AG04450 (cell line): ENCODE data around the gene JAK1. TPM values are rescaled to one million over a fixed set of nuclear protein-coding genes. Genes with fewer than 3 reads are reported as not detected.

Experiments
- CTCF ChIA-PET: fragments of 300-600, 350-600 bp; formaldehyde crosslinking; extraction: SDS; loops from one replicate; lab custom pipeline; 2022; ENCODE audit warnings: antibody characterized with exemption, inconsistent platforms; lab: Charles Lee
- POLR2A ChIA-PET: fragments of 350-600 bp; formaldehyde crosslinking; extraction: SDS; loops from one replicate; lab custom pipeline; 2021; ENCODE audit warnings: antibody characterized with exemption, inconsistent platforms; lab: Yijun Ruan, JAX
- DNase-seq: peaks from one replicate; pipeline ENCODE4 v3.0.0-alpha.2; 2011; ENCODE audit warnings: low read depth, low spot score
- H3K27ac ChIP-seq: one replicate; pipeline ENCODE4 v1.5.1; 2012; ENCODE audit warnings: low read depth, low read length, control low read depth
- H3K27me3 ChIP-seq: one replicate; pipeline ENCODE4 v1.6.0; 2012; ENCODE audit warnings: low read length; ENCODE audit not compliant: control insufficient read depth, insufficient read depth
- H3K4me3 ChIP-seq: 2 replicates; pipeline ENCODE4 v1.5.1; 2011; ENCODE audit warnings: mild to moderate bottlenecking, low read depth, low read length, control low read depth
- H3K9me3 ChIP-seq: 2 replicates; pipeline ENCODE4 v1.5.1; 2012; ENCODE audit warnings: low read length; ENCODE audit not compliant: control insufficient read depth, insufficient read depth
- polyA plus RNA-seq: library from polyadenylated mRNA; depleted of rRNA; stranded (reverse); fragments of >200 nt; gene quantifications from 2 replicates; pipeline ENCODE4 v1.2.3, GENCODE V29; 2011
- TF ChIP-seq, protein P1 (sequence below): IDR thresholded peaks from 2 replicates; pipeline ENCODE4 v1.5.1; 2011; ENCODE audit warnings: low read depth, low read length, control low read depth, inconsistent platforms

The JAK1 gene
- polyA plus RNA-seq, 1 experiment: 141 TPM

DNA sequence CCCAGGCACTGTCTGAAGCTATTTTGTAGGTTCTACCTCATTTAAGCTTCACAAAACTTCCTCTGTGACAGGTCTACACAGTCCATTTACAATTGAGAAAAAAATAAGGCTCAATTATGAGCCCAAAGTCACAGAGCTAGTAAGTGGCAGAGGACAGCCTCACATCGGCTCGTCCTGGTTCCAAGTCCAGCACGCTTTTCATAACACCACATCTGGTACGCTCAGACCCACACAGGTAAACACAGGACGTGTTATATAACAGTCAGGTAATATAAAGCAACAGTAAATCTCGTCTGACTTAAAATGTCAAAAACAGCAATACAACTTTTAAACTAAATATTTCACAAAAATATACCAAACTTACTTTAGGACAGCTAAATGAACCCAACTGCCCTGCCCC is 13.1 kb downstream of the JAK1 start:
- Histone ChIP-seq H3K27ac (no peak overlapping the region), H3K9me3 (no peaks in the 10 kb centered on the region), H3K4me3 (no peak overlapping the region), H3K27me3 (no peaks in the 10 kb centered on the region)
- CTCF ChIA-PET: no interaction called here
- POLR2A ChIA-PET: no interaction called here
- DNase-seq: no peak
- TF ChIP-seq, protein P1, sequence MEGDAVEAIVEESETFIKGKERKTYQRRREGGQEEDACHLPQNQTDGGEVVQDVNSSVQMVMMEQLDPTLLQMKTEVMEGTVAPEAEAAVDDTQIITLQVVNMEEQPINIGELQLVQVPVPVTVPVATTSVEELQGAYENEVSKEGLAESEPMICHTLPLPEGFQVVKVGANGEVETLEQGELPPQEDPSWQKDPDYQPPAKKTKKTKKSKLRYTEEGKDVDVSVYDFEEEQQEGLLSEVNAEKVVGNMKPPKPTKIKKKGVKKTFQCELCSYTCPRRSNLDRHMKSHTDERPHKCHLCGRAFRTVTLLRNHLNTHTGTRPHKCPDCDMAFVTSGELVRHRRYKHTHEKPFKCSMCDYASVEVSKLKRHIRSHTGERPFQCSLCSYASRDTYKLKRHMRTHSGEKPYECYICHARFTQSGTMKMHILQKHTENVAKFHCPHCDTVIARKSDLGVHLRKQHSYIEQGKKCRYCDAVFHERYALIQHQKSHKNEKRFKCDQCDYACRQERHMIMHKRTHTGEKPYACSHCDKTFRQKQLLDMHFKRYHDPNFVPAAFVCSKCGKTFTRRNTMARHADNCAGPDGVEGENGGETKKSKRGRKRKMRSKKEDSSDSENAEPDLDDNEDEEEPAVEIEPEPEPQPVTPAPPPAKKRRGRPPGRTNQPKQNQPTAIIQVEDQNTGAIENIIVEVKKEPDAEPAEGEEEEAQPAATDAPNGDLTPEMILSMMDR: no peak

DNA sequence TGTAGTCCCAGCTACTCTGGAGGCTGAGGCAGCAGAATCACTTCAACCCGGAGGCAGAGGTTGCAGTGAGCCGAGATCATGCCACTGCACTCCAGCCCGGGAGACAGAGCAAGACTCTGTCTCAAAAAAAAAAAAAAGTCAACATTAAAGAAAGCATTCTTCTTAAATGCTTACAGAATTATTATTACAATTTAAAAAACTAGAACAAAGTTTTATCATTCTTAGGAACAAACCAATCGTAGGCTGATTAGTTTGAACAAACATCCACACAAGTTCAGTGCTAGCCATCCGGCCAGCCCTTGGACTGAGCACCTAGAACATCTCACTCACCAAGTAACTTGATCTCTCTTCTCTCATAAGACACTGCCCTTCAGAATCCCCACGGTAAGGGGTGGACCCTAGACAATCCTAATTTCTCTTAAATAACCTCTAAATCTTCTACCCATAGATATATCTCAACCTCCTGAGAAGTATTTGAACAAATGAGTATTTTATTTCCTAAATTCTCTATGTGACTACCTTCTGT is 16.0 kb downstream of the JAK1 start:
- no peak for DNase-seq
- Histone ChIP-seq H3K27me3 (no peaks in the 10 kb centered on the region), H3K9me3 (no peaks in the 10 kb centered on the region), H3K27ac (no peak overlapping the region), H3K4me3 (no peak overlapping the region)
- TF ChIP-seq, protein P1: no peak
- ChIA-PET POLR2A (no interaction called here), CTCF (no interaction called here)

DNA sequence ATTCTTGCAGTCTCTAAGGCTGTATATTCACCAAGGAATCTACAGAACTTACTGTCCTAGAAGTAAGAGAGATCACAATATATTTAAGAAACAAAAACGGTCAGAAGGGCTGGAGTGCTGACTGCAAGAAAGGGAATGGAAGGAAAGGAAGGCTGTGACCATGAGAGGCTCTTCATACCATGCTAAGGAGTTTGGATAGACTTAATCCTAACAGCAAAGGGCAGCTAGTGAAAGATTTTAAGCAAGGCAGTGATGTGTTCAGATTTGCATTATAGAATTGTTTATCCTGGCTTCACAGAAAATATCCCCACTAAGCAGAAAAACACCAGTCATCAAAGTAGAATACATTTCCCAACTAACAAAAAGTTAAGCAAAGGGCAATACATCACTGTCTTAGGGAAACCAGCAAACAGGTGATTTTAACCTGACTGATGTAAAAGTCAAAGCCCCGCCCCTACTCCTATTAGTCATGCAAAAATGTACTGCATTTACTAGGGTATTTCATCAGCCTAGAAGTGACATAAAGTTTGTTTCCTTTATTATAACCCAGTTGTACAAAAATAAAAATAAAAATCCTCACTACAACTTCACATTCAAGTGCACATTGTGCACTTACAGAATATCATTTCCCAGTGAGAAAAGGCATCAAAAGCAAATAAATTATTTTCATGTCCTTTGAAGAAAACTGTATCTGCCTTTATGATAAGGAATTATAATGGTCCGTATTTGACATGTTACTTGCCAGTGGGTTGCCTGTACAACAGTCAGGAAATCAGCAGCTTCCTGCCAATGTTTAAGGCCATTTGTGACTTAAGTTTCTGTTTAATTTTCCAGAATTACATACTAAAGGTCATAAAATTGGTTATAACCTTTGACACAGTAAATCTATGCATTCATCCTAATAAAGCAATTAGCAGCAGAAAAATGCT is 17.2 kb downstream of the JAK1 start:
- TF ChIP-seq, protein P1: no peak
- ChIA-PET POLR2A (no interaction called here), CTCF (no interaction called here)
- no peak overlapping the region for H3K27ac ChIP-seq
- DNase-seq: no peak
- H3K27me3 ChIP-seq: no peaks in the 10 kb centered on the region
- H3K4me3 ChIP-seq: no peak overlapping the region
- no peaks in the 10 kb centered on the region for H3K9me3 ChIP-seq

DNA sequence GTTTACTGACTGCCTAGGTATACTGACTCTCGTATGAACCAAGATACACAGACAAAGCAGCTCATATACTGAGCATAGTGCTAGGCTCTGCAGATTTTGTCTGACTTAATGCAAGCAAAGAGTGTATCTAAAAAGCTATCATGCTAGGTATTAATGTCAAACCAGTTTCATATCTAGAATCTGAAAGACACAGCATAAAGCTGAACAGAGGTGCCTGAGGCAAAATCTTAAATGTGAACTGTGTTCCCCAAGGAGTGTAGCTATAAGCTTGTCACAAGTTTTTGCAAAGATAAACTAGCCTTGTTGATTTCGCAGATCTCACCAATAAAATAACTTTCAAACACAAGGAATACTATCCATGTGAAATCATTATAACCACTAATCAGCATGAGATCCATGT is 18.1 kb downstream of the JAK1 start:
- Histone ChIP-seq H3K27me3 (no peaks in the 10 kb centered on the region), H3K27ac (no peak overlapping the region), H3K4me3 (no peak overlapping the region), H3K9me3 (no peaks in the 10 kb centered on the region)
- TF ChIP-seq, protein P1: no peak
- DNase-seq: no peak
- ChIA-PET POLR2A (no interaction called here), CTCF (no interaction called here)

DNA sequence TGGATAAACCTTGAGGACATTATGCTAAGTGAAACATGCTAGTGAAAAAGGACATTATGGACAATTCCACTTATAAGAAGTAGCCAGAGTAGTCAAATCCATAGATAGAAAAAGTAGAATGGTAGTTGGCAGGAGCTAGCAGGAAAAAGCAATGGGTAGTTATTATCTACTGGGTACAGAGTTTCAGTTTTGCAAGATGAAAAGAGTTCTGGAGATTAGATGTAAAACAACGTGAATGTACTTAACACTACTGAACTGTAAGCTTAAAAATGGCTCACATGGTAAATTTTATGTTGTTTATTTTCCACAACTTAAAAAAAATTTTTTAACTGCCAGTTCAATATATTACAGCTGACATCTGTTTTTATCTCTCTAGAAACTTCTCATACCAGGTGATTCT is 19.4 kb downstream of the JAK1 start:
- no peaks in the 10 kb centered on the region for H3K9me3 ChIP-seq
- no peak overlapping the region for H3K4me3 ChIP-seq
- no peaks in the 10 kb centered on the region for H3K27me3 ChIP-seq
- ChIA-PET POLR2A (no interaction called here), CTCF (no interaction called here)
- H3K27ac ChIP-seq: no peak overlapping the region
- DNase-seq: no peak
- TF ChIP-seq, protein P1: no peak
